ENCODE data around the gene EIF3D. TPM values are rescaled to one million over a fixed set of nuclear protein-coding genes. Genes with fewer than 3 reads are reported as not detected.

EIF3D gene
- polyA plus RNA-seq, 3 donors = 319 to 329 (median 322) TPM

- no peak for DNase-seq (ENCODE audit: low read depth in 3 of 3, low spot score in 2 of 3)
Measured at GRCh38 chr22:36467946-36468345, 61.0 kb downstream of the EIF3D start.

- DNase-seq (ENCODE audit: low read depth in 3 of 3, low spot score in 2 of 3) = no peak
Measured at GRCh38 chr22:36467042-36467810, 61.7 kb downstream of the EIF3D start.

GRCh38 chr22:36466258-36466657, 62.7 kb downstream of the EIF3D start:
- DNase-seq (ENCODE audit: low read depth in 3 of 3, low spot score in 2 of 3) = no peak

DNA sequence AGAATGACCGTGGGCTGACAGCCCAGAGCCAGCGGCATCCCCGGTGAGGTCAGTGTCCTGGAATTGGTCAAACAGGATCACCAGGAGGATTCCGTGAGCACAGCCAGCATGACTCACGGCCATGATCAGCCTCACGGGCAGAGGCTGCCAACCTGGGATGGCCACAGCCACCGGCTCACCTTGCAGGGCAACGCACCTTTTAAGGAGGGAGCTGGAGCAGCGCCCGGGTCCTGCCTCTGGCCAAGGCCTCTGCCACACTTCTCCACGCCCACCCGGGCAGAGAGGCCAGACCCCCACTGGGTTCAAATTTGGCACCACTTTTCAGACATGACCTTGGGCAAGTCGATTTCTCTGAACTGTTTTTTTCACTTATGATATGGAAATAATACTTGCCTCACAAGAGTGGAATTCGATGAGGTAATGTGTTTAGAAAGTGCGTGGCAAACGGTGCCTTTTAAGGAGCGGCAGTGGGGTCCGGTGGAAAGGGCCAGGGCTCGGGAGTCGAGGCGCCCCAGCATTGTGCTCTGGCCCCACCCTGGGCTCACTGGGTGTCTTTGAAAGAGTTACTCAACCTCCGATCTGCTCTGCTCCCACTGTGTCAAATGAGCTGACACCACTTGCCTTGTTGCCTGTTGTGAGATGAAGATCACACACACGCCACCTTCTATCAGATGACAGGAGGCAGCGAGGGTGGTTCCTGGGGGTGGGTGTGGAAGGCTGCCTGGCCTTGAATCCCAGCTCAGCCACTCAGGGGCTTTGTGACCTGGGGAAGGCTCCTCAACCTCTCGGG, 63.5 kb downstream of the EIF3D start:
- DNase-seq (ENCODE audit: low read depth in 3 of 3, low spot score in 2 of 3) = no peak

- no peak for DNase-seq (ENCODE audit: low read depth in 3 of 3, low spot score in 2 of 3)
Measured at GRCh38 chr22:36464715-36465231, 64.2 kb downstream of the EIF3D start.

DNA sequence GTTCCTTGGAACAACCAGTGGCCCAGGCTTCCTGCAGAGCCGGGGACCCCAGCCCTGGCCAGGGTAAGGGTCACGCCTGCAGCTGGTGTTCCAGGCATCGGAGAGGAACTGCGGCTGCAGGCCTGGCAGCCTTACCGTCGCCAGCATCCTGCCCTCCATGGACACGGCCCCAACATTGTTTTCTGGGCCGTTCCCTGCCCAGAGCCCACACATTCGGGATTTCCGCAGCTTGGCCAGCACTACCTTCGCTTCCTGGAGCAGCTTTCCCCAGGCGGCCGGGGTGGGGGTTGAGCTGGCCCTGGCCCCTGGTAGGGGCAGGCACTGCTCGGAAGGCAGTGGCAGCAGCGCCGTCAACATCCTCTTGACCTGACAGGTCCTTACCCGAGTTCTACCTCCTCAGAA, 65.2 kb downstream of the EIF3D start:
- DNase-seq (ENCODE audit: low read depth in 3 of 3, low spot score in 2 of 3) = no peak

DNA sequence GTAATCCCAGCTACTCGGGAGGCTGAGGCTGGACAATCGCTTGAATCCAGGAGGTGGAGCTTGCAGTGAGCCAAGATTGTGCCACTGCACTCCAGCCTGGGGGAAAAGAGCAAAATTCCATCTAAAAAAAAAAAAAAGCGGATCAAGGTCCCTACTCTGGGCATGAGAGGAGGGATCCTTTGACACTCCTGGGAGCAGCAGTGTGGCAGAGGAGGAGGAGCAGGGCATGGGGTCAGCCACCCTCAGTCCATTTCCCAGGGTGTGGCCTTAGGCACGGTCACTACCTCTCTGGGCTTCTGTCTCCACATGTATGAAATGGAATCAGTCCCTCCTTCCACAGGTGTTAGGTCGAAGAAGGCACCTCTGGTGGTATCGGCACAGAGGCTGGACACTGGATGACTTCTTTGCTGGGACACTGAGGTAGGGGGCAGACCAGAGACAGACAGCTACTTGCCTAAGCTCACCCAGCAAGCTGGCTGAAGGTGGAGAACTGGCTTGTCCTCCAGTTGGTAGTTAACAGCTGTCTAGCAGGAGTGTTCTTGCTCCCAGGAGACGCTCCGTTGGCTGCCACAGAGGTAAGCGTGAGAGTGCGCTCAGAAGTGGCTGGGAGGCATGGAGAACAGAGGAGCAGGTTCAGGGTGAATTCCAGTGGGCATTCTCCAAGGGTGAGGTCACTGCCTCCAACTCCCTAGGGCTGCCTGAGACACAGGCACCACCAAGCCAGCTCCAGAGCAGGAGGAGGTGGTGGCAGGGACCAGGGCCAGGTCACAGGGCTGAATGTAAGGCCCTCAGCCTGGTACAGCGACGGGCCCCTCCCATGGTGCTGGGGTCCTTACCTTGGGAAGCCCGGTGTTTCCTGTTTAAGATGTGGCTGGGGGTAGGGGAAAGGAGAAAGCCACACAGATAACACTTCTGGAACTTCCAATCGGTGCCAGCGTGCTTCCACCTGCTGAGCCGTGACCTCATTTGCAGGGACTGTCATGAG, 67.0 kb downstream of the EIF3D start:
- DNase-seq (ENCODE audit: low read depth in 3 of 3, low spot score in 2 of 3) = peak in 2 of 3 donors; percentile 47 to 72

Other genes starting within 250 kb of the EIF3D start
- 100 to 1,000 TPM; 257 to 295 (median 274) TPM for gene MYH9, start 141.2 kb downstream of the EIF3D start, polyA plus RNA-seq (ENCODE audit: insufficient read length in 3 of 3)
- 100 to 1,000 TPM; 133 to 142 (median 138) TPM for gene TXN2, start 47.5 kb downstream of the EIF3D start, polyA plus RNA-seq (ENCODE audit: insufficient read length in 3 of 3)
- 10 to 100 TPM; 23.2 to 25.6 (median 24.5) TPM for gene FOXRED2, start 22.1 kb downstream of the EIF3D start, polyA plus RNA-seq (ENCODE audit: insufficient read length in 3 of 3)
- gene CACNG2, start 174.6 kb upstream of the EIF3D start, polyA plus RNA-seq (ENCODE audit: insufficient read length in 3 of 3) = not detected
- 10 to 100 TPM; 42.0 to 48.9 (median 47.9) TPM for gene IFT27, start 247.0 kb upstream of the EIF3D start, polyA plus RNA-seq (ENCODE audit: insufficient read length in 3 of 3)

Data from right renal cortex interstitium (tissue), 3 donors.